Cardiac muscle cell (in vitro differentiated cells and primary cell): Measurements from ENCODE around the gene HS6ST3. TPM values are rescaled to one million over a fixed set of nuclear protein-coding genes. Genes with fewer than 3 reads are reported as not detected.
A peak's percentile ranks its signal among the peaks of the same experiment; 100 is the strongest.

Source experiments
- DNase-seq, 2 donors: peaks; one replicate each; pipeline versions ENCODE4 v3.0.0 to v3.0.0-alpha.2; 2010 to 2017; ENCODE audit warnings: low read depth in 1 of 2, low spot score in 1 of 2
- H3K27ac ChIP-seq: fragments of 200-600 bp; sonication (generic); 2 replicates; pipeline ENCODE4 v1.5.1; 2016
- H3K27me3 ChIP-seq: fragments of 200-600 bp; sonication (generic); 2 replicates; pipeline ENCODE4 v1.6.0; 2016; ENCODE audit warnings: control low read depth
- H3K36me3 ChIP-seq: fragments of 200-600 bp; sonication (generic); 2 replicates; pipeline ENCODE4 v1.5.1; 2016; ENCODE audit warnings: control low read depth
- H3K4me1 ChIP-seq: fragments of 200-600 bp; sonication (generic); 2 replicates; pipeline ENCODE4 v1.8.1; 2017; ENCODE audit warnings: low read depth, mild to moderate bottlenecking, mixed run types
- H3K4me3 ChIP-seq: fragments of 200-600 bp; sonication (generic); 2 replicates; pipeline ENCODE4 v1.5.1; 2016; ENCODE audit warnings: mild to moderate bottlenecking
- H3K9me3 ChIP-seq: fragments of 200-600 bp; sonication (generic); 2 replicates; pipeline ENCODE4 v1.5.1; 2017; ENCODE audit warnings: low read depth, mild to moderate bottlenecking, control low read depth
- CTCF ChIP-seq: IDR thresholded peaks from 2 replicates; pipeline ENCODE4 v1.5.1; 2012; ENCODE audit warnings: low read depth, mild to moderate bottlenecking, low read length
- polyA plus RNA-seq: library from polyadenylated mRNA; unstranded; fragments of >200 nt; fragmentation: Nextera tagmentation; extraction: Ambion mirVana; gene quantifications from 2 replicates; pipeline ENCODE4 v1.2.1, GENCODE V29; 2016
- total RNA-seq: library from RNA; depleted of rRNA; stranded (reverse); fragments of >200 nt; gene quantifications from 2 replicates; pipeline ENCODE4 v1.2.3, GENCODE V29; 2016

HS6ST3 gene
- total and polyA plus RNA-seq, 2 experiments from 2014 or later = 0.38 to 0.39 TPM

- no peak for TF ChIP-seq CTCF
- no peak overlapping the region for H3K4me3 ChIP-seq
- no peak for DNase-seq
- H3K4me1 ChIP-seq = no peaks in the 10 kb centered on the region
- no peaks in the 10 kb centered on the region for H3K27me3 ChIP-seq
- H3K36me3 ChIP-seq = no peaks in the 10 kb centered on the region
- no peak overlapping the region for H3K27ac ChIP-seq
- no peaks in the 10 kb centered on the region for H3K9me3 ChIP-seq
Measured at GRCh38 chr13:96119921-96120320, 30.0 kb downstream of the HS6ST3 start.

GRCh38 chr13:96130818-96131340, 41.0 kb downstream of the HS6ST3 start:
- no peak for TF ChIP-seq CTCF
- no peak for DNase-seq
- H3K9me3 ChIP-seq = no peaks in the 10 kb centered on the region
- H3K4me1 ChIP-seq = no peaks in the 10 kb centered on the region
- no peaks in the 10 kb centered on the region for H3K27me3 ChIP-seq
- no peaks in the 10 kb centered on the region for H3K36me3 ChIP-seq
- H3K4me3 ChIP-seq = no peak overlapping the region
- H3K27ac ChIP-seq = no peak overlapping the region

GRCh38 chr13:96141032-96141431, 51.1 kb downstream of the HS6ST3 start:
- Histone ChIP-seq H3K9me3 (no peaks in the 10 kb centered on the region), H3K27ac (no peak overlapping the region), H3K4me1 (no peaks in the 10 kb centered on the region), H3K36me3 (no peaks in the 10 kb centered on the region), H3K4me3 (no peak overlapping the region), H3K27me3 (no peaks in the 10 kb centered on the region)
- peak; percentile 35 to 59 for DNase-seq
- TF ChIP-seq CTCF = peak; percentile 13

- DNase-seq = no peak
- Histone ChIP-seq H3K36me3 (no peaks in the 10 kb centered on the region), H3K4me1 (no peaks in the 10 kb centered on the region), H3K9me3 (no peaks in the 10 kb centered on the region), H3K27me3 (no peaks in the 10 kb centered on the region), H3K27ac (no peak overlapping the region), H3K4me3 (no peak overlapping the region)
- no peak for TF ChIP-seq CTCF
Measured at GRCh38 chr13:96159725-96160124, 69.8 kb downstream of the HS6ST3 start.

DNA sequence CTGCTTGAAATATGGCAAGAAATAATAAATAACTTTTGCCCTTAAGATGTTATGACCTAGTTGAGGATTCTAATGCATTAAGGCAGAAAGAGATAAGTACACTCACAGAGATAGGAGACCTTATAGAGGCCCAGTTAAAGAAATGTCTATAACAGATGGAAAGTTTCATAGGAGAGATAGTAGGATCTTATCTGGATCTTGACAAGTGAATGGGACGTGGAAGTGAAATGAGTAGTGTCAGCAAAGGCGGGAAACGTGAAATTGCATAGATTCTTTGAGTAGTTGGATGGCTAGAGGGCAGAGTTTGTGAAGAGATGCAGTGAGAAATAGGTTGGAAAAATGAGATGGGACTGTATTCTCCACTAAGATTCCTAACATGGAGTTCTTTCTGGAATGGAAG, 71.2 kb downstream of the HS6ST3 start:
- H3K9me3 ChIP-seq = no peaks in the 10 kb centered on the region
- H3K27ac ChIP-seq = no peak overlapping the region
- H3K27me3 ChIP-seq = no peaks in the 10 kb centered on the region
- no peaks in the 10 kb centered on the region for H3K36me3 ChIP-seq
- H3K4me1 ChIP-seq = no peaks in the 10 kb centered on the region
- TF ChIP-seq CTCF = no peak
- H3K4me3 ChIP-seq = no peak overlapping the region
- DNase-seq = no peak

DNA sequence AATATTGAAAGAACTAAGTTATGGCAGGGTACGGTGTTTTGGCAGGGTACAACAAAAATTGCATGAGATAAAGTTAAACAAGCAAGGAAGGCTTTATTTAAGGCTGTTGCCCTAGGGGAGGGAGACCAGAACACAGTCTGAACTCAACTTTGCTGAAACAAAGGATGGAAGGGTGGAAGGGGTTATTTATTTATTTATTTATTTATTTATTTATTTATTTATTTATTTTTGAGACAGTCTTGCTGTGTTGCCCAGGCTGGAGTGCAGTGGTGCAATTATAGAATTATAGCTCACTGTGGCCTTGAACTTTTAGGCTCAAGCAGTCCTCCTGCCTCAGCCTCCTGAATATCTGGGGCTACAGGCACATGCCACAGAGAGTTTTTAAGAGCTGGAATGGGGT, 75.9 kb downstream of the HS6ST3 start:
- no peaks in the 10 kb centered on the region for H3K9me3 ChIP-seq
- H3K27me3 ChIP-seq = no peaks in the 10 kb centered on the region
- no peak overlapping the region for H3K27ac ChIP-seq
- no peak overlapping the region for H3K4me3 ChIP-seq
- DNase-seq = no peak
- H3K36me3 ChIP-seq = no peaks in the 10 kb centered on the region
- H3K4me1 ChIP-seq = no peaks in the 10 kb centered on the region
- TF ChIP-seq CTCF = no peak
